ENCODE measurements around the gene MFN2.
"Not testable (repeated sequence)": the region's sequence is repeated elsewhere in the genome, so short reads cannot be mapped to it uniquely, and the experiment has no call there.

Gene MFN2

DNA sequence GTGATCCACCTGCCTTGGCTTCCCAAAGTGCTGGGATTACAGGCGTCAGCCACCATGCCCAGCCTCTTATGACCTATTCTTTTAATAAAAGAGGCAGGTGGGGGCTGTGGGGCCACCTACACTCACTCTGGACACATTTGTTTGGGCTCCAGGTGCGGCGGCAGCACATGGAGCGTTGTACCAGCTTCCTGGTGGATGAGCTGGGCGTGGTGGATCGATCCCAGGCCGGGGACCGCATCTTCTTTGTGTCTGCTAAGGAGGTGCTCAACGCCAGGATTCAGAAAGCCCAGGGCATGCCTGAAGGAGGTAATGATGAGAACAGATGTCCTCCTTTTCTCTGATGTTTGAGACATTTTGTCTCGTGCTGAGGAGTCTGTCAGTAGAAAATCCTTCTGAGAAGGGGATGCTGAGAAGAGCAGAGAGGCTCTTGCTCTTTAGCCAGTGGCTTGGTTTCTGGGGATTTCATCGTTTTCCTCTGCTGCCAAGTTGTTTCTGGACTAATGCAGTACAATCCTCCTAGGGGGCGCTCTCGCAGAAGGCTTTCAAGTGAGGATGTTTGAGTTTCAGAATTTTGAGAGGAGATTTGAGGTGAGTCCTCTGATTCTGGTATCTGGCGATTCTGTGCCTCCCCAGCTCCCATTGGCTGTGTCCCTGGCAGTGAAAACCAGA lies 21.1 kb downstream of the MFN2 start:
- FAIRE-seq: no peak

GRCh38 chr1:12001996-12002493 lies 21.8 kb downstream of the MFN2 start:
- no peak for FAIRE-seq

DNA sequence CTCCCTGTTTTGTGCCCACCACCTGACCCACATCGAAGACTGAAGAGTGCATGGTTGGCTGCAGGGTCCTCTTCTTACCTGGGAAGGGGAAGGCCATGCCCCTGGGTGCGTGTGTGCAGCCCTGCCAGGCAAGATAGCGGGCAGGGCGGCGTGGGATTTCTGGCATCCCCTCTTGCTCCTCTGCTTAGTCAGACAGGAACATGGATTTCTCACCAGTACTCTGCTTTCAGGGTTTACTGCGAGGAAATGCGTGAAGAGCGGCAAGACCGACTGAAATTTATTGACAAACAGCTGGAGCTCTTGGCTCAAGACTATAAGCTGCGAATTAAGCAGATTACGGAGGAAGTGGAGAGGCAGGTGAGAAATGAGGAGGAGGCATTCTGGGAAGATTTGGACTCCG lies 23.5 kb downstream of the MFN2 start:
- no peak for FAIRE-seq

DNA sequence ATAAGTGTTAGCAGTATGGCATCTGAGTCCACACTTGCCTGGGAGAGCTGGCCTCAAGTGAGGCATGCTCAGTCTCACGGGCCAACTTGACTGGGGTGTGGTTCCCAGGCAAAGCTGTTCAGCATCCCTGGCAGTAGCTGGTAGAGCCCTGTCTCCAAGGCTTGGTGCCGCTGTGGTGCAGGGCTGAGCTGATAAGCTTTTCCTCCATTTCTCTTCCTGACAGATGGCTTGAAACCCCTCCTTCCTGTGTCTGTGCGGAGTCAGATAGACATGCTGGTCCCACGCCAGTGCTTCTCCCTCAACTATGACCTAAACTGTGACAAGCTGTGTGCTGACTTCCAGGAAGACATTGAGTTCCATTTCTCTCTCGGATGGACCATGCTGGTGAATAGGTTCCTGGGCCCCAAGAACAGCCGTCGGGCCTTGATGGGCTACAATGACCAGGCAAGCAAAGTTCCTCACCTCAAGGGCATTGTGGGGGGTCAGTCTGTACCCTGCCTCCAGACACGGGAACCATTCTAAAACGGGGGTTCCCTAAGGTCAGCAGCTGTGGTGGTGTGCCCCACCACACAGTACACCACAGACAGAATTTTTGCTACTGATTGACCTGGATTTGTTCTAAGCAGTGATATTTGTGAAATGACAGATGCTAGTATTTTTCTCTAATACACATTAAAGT lies 25.4 kb downstream of the MFN2 start:
- no peak for FAIRE-seq

DNA sequence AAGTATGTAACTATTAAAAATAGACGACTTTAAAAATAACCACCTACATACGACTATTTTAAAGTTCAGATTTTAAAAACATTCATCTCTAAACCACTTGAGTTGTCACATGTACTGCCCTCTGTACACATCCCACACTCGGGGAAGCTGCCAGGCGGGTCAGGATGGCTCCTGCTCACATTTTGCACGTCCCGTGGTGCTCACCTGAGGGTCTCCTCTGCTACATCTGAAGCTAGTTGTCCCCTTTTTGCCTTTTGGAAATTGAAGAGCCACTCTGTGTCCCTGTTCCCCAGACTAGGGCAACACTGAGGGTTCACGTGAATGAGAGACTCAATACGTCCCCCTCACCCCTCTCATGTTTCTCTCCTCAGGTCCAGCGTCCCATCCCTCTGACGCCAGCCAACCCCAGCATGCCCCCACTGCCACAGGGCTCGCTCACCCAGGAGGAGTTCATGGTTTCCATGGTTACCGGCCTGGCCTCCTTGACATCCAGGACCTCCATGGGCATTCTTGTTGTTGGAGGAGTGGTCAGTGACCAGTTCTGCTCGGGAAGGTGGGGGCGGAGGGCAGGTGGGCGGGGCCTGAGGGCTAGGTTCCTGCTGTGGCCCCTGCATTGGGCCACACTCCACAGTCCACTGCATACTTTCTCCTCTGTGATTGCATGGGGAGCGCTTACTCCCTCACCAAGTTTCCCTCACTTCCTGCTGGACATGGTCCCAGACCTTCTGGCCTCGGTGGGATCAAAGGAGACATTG lies 26.1 kb downstream of the MFN2 start:
- FAIRE-seq: no peak

DNA sequence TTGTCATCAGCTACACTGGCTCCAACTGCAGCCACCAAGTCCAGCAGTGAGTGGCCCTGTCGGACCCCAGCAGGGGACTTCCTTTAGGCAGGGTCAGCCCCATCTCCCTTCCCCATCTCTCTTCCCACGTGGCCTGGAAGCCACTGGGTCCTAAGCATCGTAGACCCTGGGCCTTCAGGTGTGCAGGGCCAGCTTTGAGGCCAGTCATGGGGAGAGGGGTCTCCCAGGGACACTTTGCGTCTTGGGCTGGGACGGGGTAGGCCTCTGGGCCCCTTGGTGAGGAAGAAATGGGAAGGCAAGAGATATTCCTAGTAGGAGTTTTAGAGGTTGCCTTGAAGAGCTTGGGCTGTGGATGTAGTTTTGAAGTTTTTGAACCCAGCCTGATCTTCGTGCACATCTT lies 27.0 kb downstream of the MFN2 start:
- no peak for FAIRE-seq

GRCh38 chr1:12008355-12008754 lies 28.1 kb downstream of the MFN2 start:
- not testable (repeated sequence) for FAIRE-seq

DNA sequence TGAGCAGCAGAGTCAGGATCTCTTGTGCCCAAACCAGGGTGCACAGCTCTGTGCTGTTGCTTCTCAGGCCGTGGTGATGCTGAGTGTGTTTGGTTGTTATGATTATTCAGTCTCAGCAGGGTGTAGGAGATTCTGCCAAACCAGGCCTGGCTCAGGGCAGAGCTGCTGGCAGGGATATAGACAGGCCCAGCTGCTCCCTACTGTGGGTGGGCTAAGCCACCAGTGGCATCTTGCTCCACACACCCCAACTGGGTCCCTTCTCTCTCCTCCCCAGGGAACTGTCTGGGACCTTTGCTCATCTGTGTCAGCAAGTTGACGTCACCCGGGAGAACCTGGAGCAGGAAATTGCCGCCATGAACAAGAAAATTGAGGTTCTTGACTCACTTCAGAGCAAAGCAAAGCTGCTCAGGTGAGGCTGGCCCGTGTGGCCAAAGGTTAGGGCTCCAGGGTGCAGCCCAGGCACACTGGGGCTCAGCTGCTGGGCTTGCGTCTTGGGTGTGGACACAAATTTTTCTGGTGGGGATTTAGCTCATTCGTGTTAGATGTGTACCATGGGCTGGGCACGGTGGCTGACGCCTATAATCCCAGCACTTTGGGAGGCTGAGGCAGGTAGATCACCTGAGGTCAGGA lies 29.2 kb downstream of the MFN2 start:
- FAIRE-seq: no peak

DNA sequence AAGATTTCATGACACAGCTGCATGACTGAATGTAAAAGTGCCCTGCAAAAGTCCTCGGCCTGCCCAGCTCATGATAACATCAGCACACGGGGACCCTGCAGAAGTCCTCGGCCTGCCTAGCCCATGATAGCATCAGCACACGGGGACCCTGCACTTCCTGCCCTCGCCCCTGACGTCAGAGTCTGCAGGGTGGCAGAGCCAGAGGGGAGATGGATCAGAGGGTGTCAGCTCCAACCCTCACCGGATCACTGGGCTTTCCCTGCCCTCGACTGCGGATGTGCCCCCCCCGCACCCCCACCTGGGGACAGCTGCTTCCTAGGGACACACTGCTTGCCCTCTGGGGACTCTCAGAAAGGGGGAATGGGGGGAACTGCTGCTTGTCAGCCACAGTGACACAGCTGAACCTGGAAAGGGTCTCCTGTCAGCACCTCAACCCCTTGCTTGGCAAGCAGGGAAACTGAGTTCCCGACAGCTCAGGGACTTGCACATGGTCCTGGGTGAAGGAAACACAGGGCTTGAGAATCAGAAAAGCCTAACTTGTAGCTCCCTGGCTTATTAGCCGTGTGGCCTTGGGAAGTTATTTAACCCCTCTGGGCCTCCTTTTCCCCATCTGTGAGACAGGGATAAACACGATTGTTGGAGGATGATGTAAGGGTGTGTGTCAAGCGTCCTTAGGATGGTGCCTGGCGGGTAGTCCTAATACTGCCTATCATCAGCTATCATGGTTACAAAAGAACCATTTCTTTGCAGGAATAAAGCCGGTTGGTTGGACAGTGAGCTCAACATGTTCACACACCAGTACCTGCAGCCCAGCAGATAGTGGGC lies 30.7 kb downstream of the MFN2 start:
- FAIRE-seq: no peak

- FAIRE-seq: no peak
Measured at GRCh38 chr1:12011998-12012397, 31.8 kb downstream of the MFN2 start.

DNA sequence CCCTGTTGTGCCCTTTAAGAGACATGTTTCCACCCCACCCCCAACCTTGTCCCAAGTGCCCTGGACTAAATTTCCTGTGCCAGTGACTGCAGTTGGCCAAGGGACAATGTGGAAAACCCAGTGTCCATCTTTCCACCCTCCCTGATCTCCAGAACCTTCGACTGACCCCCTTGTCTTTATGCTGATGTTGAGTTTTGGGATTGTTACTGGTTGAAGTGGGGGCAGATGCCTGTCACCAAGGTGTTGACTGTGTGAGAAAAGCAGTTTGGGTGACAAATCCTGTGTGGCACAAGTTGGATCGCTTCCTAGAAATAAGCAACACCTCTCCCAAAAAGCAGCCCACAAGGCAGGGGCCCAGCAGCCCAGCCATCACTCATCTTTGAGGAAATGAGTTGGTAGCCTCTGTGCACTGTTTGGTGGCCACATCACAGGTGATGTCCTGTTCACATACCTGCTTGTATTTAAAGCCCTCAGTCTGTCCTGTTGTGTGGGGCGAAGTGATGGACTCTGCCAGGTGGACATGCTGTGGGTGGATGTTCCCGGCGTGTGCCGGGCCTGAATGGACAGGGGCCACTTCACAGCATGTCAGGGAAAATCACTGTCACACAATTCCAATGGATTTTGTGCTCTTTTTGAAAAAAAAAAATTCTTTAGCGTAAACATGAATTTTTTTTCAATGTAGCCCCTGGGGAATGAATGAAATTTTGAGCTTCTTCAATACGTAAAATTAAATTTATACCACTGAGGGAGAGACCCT lies 32.5 kb downstream of the MFN2 start:
- FAIRE-seq: no peak

GRCh38 chr1:12014141-12014991 lies 34.1 kb downstream of the MFN2 start:
- no peak for FAIRE-seq

- no peak for FAIRE-seq
Measured at GRCh38 chr1:12015001-12015491, 34.8 kb downstream of the MFN2 start.

DNA sequence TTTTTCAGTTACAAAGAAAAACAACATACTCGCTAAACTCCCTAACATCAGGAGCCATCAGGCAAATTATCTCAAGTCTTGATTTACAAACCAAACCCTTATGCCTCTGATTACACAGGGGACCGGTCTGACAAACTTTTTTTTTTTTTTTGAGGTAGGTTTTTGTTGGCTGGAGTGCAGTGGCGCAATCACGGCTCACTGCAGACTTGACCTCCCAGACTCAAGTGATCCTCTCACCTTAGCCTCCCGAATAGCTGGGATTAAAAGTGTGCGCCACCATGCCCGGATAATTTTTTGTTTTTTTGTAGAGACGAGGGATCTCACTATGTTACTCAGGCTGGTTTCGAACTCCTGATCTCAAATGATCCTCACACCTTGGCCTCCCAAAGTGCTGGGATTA lies 35.3 kb downstream of the MFN2 start:
- FAIRE-seq: no peak

- FAIRE-seq: no peak
Measured at GRCh38 chr1:12016182-12016581, 35.9 kb downstream of the MFN2 start.

GRCh38 chr1:12019858-12020509 lies 39.7 kb downstream of the MFN2 start:
- FAIRE-seq: no peak

DNA sequence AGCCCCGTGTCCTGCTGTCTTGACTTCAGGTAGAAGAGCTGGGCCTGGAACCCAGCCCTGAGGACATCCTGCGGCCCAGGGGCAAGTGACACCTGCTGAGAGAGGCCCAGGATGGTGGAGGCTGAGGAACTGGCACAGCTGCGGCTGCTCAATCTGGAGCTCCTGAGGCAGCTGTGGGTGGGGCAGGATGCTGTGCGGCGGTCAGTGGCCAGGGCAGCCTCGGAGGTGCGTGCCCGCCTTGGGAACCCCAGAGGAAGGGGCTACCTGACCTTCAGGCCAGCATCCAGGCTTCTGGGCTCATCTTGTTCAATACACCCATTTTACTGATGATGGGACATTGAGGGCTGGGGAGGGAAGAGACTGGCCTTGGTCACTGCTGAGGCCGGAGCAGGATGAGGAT lies 41.4 kb downstream of the MFN2 start:
- FAIRE-seq: no peak

GRCh38 chr1:12022036-12022435 lies 41.8 kb downstream of the MFN2 start:
- FAIRE-seq: no peak

DNA sequence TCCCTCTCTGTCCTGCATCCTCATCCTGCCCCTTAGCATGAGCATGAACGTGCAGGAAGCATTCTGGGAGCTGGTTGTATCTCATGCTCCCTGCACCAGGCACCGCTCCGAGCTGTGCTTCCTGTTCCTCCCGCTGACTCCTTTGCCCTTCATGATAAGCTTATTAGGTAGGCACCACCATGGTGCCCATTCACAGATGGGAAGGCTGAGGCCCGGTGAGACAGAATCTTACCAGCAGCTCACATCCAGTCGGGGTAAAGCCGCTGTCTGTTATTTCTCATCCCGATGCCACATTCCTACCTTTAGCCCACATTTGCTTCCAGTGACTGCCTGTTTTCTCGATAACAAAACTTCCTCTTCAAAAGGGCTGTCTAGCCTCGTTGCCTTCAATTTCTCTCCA lies 46.3 kb downstream of the MFN2 start:
- FAIRE-seq: no peak

DNA sequence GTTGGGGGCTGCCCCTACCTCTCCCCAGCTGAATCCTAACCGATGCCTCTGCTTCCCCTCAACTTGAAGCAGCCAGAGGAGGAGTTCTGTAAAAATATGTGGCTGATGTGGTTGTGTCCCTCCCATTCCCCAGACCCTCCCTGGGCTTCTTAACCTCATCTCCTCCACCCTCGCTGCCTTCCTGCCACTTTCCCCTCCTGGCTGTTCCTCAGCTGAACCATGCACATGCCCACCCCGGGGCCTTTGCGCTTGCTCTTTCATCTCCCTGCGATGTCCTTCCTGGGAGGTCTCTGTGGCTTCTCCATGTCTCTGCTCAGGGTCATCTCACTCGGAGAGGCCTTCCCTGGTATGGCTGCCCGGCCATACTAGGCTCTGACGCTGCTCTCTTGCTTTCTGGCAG lies 48.0 kb downstream of the MFN2 start:
- FAIRE-seq: no peak
